Lower lobe of right lung (tissue), 2 donors: ENCODE results near the gene NUP210. TPM values are rescaled to one million over a fixed set of nuclear protein-coding genes. Genes with fewer than 3 reads are reported as not detected.
A peak's percentile ranks its signal among the peaks of the same experiment; 100 is the strongest.

Experiments used
- ATAC-seq, 2 donors: fragments of 200-7000 bp; cut with Tn5 transposase; one replicate each; pipeline ENCODE4 v1.9.1; 2020 to 2022; ENCODE audit warnings: mild to moderate bottlenecking in 2 of 2, moderate library complexity in 2 of 2
- DNase-seq: peaks from one replicate; pipeline ENCODE4 v3.0.0-alpha.2; 2020
- H3K27ac ChIP-seq: fragments of 200-600 bp; one replicate; pipeline ENCODE4 v1.8.0; 2022
- H3K27me3 ChIP-seq: fragments of 200-600 bp; one replicate; pipeline ENCODE4 v1.8.0; 2022; ENCODE audit warnings: low read depth
- H3K36me3 ChIP-seq: fragments of 200-600 bp; one replicate; pipeline ENCODE4 v1.8.0; 2022; ENCODE audit warnings: mild to moderate bottlenecking
- H3K4me1 ChIP-seq: fragments of 200-600 bp; one replicate; pipeline ENCODE4 v1.8.0; 2022
- H3K4me3 ChIP-seq: fragments of 200-600 bp; one replicate; pipeline ENCODE4 v1.8.0; 2022; ENCODE audit warnings: mild to moderate bottlenecking
- H3K9me3 ChIP-seq: fragments of 200-600 bp; one replicate; pipeline ENCODE4 v1.8.0; 2022
- intact Hi-C: fragments of 100-400 bp; cut with DNase I; formaldehyde crosslinking; loops from one replicate; pipeline ENCODE4 v1.11.0; 2022
- total RNA-seq: library from RNA; stranded (reverse); fragmentation: NEBNext Ultra II Directional; extraction: Animal tissue kit (Norgen Biotek cat#: 25700); gene quantifications from one replicate; pipeline ENCODE4 v1.2.1, GENCODE V29; 2021
- TF ChIP-seq, protein P1 (sequence below): fragments of 200-600 bp; IDR thresholded peaks from one replicate; pipeline ENCODE4 v1.8.0; 2022; ENCODE audit warnings: antibody characterized with exemption, mild to moderate bottlenecking
- donor health status: DM: no; HTN: yes; CAD: no; lungs with severe emphysema.

NUP210 gene
- total RNA-seq, 1 donor from 2014 or later = 22.2 TPM

DNA sequence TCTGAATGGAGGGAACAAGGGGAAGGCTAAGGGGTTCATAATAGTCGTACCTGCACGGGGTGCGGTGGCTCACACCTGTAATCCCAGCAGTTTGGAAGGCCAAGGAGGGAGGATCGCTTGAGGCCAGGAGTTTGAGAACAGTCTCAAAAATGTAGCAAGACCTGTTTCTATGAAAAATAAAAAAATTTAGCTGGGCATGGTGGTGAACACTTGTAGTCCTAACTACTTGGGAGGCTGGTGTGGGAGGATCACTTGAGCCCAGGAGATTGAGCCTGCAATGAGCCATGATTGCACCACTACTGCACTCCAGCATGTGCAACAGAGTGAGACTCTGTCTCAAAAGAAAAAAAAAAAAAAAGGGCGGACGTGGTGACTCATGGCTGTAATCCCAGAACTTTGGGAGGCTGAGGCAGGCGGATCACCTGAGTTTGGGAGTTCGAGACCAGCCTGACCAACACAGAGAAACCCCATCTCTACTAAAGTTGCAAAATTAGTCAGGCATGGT is 42.1 kb upstream of the NUP210 start:
- intact Hi-C loops = no loop called here
- H3K4me3 ChIP-seq = no peak overlapping the region
- H3K4me1 ChIP-seq = no peaks in the 10 kb centered on the region
- ATAC-seq (no peak), DNase-seq (no peak)
- H3K36me3 ChIP-seq = no peaks in the 10 kb centered on the region
- no peak overlapping the region for H3K27ac ChIP-seq
- H3K27me3 ChIP-seq = no peaks in the 10 kb centered on the region
- TF ChIP-seq, protein P1, sequence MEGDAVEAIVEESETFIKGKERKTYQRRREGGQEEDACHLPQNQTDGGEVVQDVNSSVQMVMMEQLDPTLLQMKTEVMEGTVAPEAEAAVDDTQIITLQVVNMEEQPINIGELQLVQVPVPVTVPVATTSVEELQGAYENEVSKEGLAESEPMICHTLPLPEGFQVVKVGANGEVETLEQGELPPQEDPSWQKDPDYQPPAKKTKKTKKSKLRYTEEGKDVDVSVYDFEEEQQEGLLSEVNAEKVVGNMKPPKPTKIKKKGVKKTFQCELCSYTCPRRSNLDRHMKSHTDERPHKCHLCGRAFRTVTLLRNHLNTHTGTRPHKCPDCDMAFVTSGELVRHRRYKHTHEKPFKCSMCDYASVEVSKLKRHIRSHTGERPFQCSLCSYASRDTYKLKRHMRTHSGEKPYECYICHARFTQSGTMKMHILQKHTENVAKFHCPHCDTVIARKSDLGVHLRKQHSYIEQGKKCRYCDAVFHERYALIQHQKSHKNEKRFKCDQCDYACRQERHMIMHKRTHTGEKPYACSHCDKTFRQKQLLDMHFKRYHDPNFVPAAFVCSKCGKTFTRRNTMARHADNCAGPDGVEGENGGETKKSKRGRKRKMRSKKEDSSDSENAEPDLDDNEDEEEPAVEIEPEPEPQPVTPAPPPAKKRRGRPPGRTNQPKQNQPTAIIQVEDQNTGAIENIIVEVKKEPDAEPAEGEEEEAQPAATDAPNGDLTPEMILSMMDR = no peak
- H3K9me3 ChIP-seq = no peaks in the 10 kb centered on the region

DNA sequence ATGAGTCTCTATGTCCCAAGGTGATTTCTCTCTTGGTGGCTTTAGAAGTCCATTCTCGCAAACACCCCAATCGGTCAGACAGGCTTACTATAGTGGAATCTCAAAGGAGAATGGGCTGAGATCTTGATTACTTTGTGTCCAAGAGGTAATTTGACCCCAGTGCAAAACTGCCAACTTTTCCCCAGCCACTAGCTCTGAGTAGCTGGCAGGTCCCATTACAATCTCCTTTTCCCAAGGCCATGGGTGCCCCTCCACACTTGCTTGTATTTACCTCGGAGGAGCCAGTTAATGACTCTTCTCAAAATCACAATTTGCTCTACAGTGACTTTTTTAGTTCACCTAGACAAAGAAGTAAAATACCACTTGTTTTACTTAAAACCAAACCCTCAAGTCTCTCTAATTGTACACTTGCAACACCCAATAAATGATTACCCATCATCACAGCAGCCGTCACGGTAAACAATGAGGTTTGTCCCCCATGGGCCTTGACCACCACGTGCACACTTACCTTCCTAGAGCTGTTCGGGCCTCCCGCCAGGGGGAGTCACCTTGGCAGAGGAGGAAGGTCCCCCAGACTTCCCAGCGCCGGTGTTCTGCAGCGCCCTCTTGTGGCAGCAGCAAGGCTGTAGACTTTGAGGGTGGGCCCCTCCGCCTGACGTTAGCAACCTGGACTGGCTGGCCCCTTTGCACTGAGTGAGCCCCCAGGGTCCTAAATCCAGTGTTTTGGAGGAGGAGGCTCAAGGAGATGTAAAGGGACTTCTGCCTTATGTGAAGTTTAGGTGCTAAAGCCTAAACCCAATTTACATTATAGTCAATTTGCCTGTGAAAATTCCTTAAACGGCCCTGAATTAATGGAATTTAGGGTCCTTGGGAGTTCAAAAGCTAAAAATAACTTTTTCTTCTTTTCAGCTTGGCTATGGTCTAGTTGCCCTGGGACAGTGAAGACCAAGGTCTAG is 41.3 kb upstream of the NUP210 start:
- H3K27ac ChIP-seq = no peak overlapping the region
- TF ChIP-seq, protein P1 = peak; percentile 73
- H3K4me1 ChIP-seq = no peaks in the 10 kb centered on the region
- no peak overlapping the region for H3K4me3 ChIP-seq
- intact Hi-C loops = no loop called here
- H3K36me3 ChIP-seq = no peaks in the 10 kb centered on the region
- DNase-seq = peak; percentile 78
- no peaks in the 10 kb centered on the region for H3K9me3 ChIP-seq
- ATAC-seq = peak; percentile 72 to 80
- no peaks in the 10 kb centered on the region for H3K27me3 ChIP-seq

DNA sequence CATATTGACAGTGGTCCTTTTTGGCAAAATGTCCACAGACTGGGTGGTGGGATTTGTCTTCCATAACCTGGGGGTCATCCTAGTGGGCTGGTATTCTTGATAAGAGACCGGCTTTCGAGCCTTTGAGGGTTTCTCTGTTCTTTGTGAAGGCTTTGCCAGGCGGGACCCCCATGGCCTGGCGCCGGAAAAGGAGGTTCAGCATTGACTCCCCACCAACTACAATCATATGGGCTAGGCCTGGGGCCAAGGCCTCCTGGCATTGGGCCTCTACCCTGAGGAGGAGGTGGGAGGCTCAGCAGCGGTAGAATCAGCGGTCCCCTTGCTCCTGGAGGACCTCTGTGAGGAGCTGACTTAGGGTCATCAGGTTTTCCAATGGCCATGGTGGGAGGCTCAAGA is 40.2 kb upstream of the NUP210 start:
- DNase-seq (no peak), ATAC-seq (no peak)
- no peaks in the 10 kb centered on the region for H3K9me3 ChIP-seq
- H3K27me3 ChIP-seq = no peaks in the 10 kb centered on the region
- intact Hi-C loops = no loop called here
- no peaks in the 10 kb centered on the region for H3K4me1 ChIP-seq
- H3K27ac ChIP-seq = no peak overlapping the region
- H3K36me3 ChIP-seq = no peaks in the 10 kb centered on the region
- TF ChIP-seq, protein P1 = no peak
- no peak overlapping the region for H3K4me3 ChIP-seq

DNA sequence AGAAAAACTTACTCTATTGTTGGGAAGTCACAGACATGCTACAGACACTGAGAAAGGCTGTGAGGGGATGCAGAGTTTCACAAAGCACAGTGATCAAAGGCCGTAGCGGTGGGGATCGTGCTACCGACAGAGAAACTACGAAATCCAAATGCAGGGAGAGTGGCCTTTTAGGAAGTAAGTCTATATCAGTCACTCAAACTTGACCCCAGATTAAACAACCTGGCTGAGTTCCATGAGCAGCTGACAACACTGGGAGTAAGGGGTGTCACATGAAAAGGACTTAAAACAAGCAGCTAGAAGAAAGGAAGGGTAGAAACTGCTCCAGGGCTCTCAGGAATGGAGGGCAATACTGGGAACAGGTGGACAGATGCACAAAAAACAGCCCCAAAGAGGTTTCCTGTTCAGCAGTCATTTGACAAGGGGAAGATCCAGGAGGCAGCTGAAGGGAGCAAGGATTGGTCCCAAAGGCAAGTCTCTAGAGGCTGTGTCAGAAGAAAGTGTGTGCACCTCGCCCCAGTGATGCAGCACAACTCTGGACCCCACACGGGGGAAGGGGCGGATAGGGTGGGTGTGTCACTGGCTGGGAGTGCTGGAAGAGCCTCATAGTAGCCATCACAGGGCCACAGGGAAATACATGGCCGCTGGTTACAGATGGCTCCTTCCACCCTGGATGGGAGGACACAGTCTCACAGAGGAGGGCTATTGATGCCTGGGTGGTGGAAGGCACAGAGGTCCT is 39.7 kb upstream of the NUP210 start:
- Histone ChIP-seq H3K36me3 (no peaks in the 10 kb centered on the region), H3K4me1 (no peaks in the 10 kb centered on the region), H3K4me3 (no peak overlapping the region), H3K9me3 (no peaks in the 10 kb centered on the region), H3K27ac (no peak overlapping the region), H3K27me3 (no peaks in the 10 kb centered on the region)
- no peak for DNase-seq
- TF ChIP-seq, protein P1 = no peak
- no peak for ATAC-seq
- intact Hi-C loops = loop anchor here (5.0 kb wide), 1 partner anchor 362 kb away; no protein-coding TSS in a partner anchor

DNA sequence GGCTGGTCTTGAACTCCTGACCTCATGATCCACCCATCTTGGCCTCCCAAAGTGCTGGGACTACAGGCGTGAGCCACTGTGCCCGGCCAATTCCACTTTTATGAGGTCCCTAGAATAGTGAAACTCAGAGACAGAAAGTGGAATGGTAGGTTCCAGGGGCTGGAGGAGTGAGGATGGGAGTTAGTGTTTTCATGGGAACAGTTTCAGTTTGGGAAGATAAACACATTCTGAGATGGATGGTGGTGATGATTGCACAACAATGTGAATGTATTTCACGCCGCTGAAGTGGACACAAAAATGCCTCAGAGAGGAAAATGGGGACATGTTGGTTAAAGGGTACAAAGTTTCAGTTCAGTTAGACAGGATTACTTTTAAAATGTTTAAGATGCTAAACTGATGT is 37.5 kb upstream of the NUP210 start:
- H3K4me1 ChIP-seq = peaks cover 2% of the 10 kb centered on the region
- no peaks in the 10 kb centered on the region for H3K27me3 ChIP-seq
- H3K9me3 ChIP-seq = no peaks in the 10 kb centered on the region
- no peak overlapping the region for H3K4me3 ChIP-seq
- no peaks in the 10 kb centered on the region for H3K36me3 ChIP-seq
- TF ChIP-seq, protein P1 = no peak
- DNase-seq = no peak
- no peak for ATAC-seq
- H3K27ac ChIP-seq = no peak overlapping the region
- intact Hi-C loops = loop anchor here (5.0 kb wide), 1 partner anchor 360 kb away; no protein-coding TSS in a partner anchor
